HepG2 (cell line): ENCODE results near the gene GRID1. TPM values are rescaled to one million over a fixed set of nuclear protein-coding genes. Genes with fewer than 3 reads are reported as not detected.

Source experiments
- ATAC-seq: fragments of 200-7000 bp; cut with Tn5 transposase; 3 replicates; pipeline ENCODE4 v1.9.1; 2020; ENCODE audit warnings: mild to moderate bottlenecking, moderate library complexity
- BruUV-seq: library from RNA; stranded (reverse); fragments of 400-500 nt; replicated peaks from 2 replicates; lab custom pipeline; 2021; lab: Mats Ljungman, UMichigan
- CTCF ChIA-PET: fragments of 300-600 bp; formaldehyde crosslinking; extraction: SDS; loops from one replicate; lab custom pipeline; 2021; ENCODE audit warnings: low total read pairs, inconsistent platforms, low intra/inter-chr PET ratio; lab: Yijun Ruan, JAX
- POLR2A ChIA-PET: fragments of 350-600 bp; sonication (Branson Sonifier 250); formaldehyde crosslinking; loops from one replicate; lab custom pipeline; 2020; ENCODE audit warnings: antibody characterized with exemption, inconsistent platforms; lab: Yijun Ruan, JAX
- DNase-seq: peaks from one replicate; pipeline ENCODE4 v3.0.0-alpha.2; 2015; ENCODE audit warnings: low spot score
- FAIRE-seq: peaks from 3 replicates; lab custom pipeline; 2011; peaks lifted over from hg19 to GRCh38; lab: Jason Lieb, UNC
- H2AFZ ChIP-seq: one replicate; pipeline ENCODE4 v1.6.1; 2011; ENCODE audit warnings: low read length, inconsistent platforms
- H3K27ac ChIP-seq: fragments of 300-600 bp; 3 replicates; pipeline ENCODE4 v1.8.0; 2011; ENCODE audit warnings: mixed run types, mild to moderate bottlenecking, mixed read lengths, low read length, inconsistent platforms; ENCODE audit not compliant: insufficient read depth; ENCODE audit errors: extremely low read length
- H3K27me3 ChIP-seq, 2 experiments: fragments of 200-600 bp in 1 of 2; 2 replicates in 1 of 2; 3 replicates in 1 of 2; pipeline versions ENCODE4 v1.6.0 to v1.8.0; 2011; ENCODE audit warnings: low read length in 2 of 2, mild to moderate bottlenecking in 2 of 2, moderate library complexity in 2 of 2, inconsistent platforms in 1 of 2; ENCODE audit not compliant: insufficient read depth in 2 of 2, control insufficient read depth in 1 of 2
- H3K36me3 ChIP-seq, 2 experiments: fragments of 200-600 bp in 1 of 2; replicated peaks in 1 of 2; 2 replicates in 1 of 2; 3 replicates in 1 of 2; pipeline versions ENCODE4 v1.5.1 to v1.8.0; 2011; ENCODE audit warnings: low read length in 2 of 2, inconsistent platforms in 1 of 2; ENCODE audit not compliant: insufficient read depth in 2 of 2, control insufficient read depth in 1 of 2
- H3K4me1 ChIP-seq: 2 replicates; pipeline ENCODE4 v1.5.1; 2012; ENCODE audit warnings: low read length, inconsistent platforms; ENCODE audit not compliant: insufficient read depth
- H3K4me2 ChIP-seq: 2 replicates; pipeline ENCODE4 v1.6.0; 2011; ENCODE audit warnings: low read depth, low read length, inconsistent platforms
- H3K4me3 ChIP-seq, 3 experiments: fragments of 200-600 bp in 1 of 3; sonication (generic), shearing (Covaris generic) in 1 of 3; replicated peaks in 1 of 3; 2 replicates each; pipeline ENCODE4 v1.5.1; 2011 to 2016; ENCODE audit warnings: low read length in 3 of 3, inconsistent platforms in 2 of 3, low read depth in 2 of 3, mild to moderate bottlenecking in 2 of 3, control low read depth in 1 of 3, mixed read lengths in 1 of 3; ENCODE audit not compliant: insufficient read depth in 1 of 3
- H3K79me2 ChIP-seq: one replicate; pipeline ENCODE4 v1.6.1; 2011; ENCODE audit warnings: low read length, inconsistent platforms; ENCODE audit not compliant: insufficient read depth
- H3K9ac ChIP-seq: 2 replicates; pipeline ENCODE4 v1.6.0; 2011; ENCODE audit warnings: mild to moderate bottlenecking, low read depth, low read length, inconsistent platforms; ENCODE audit not compliant: insufficient read depth
- H3K9me3 ChIP-seq: 2 replicates; pipeline ENCODE4 v1.5.1; 2012; ENCODE audit warnings: mild to moderate bottlenecking, low read length
- H4K20me1 ChIP-seq: 2 replicates; pipeline ENCODE4 v1.6.0; 2011; ENCODE audit warnings: inconsistent platforms, mild to moderate bottlenecking, low read length, moderate library complexity; ENCODE audit not compliant: insufficient read depth
- ATAD3A ChIP-seq: sonication (generic); formaldehyde crosslinking; IDR thresholded peaks from 2 replicates; pipeline ENCODE4 v1.4.0; 2020; ENCODE audit warnings: missing genetic modification reagents
- ZBTB34 ChIP-seq: sonication (generic); formaldehyde crosslinking; IDR thresholded peaks from 2 replicates; pipeline ENCODE4 v1.8.0; 2022; ENCODE audit warnings: mild to moderate bottlenecking, missing genetic modification reagents
- ZBTB39 ChIP-seq: sonication (generic); formaldehyde crosslinking; IDR thresholded peaks from 2 replicates; pipeline ENCODE4 v1.5.0; 2020; ENCODE audit warnings: missing genetic modification reagents
- ZBTB40 ChIP-seq, 2 experiments: fragments of 450-650 bp in 1 of 2; sonication (generic) in 1 of 2; formaldehyde crosslinking in 1 of 2; IDR thresholded peaks; 2 replicates each; pipeline versions ENCODE4 v1.6.1 to v1.8.0; 2016 to 2022; ENCODE audit warnings: antibody characterized with exemption in 1 of 2, mild to moderate bottlenecking in 1 of 2, missing genetic modification reagents in 1 of 2
- ZNF770 ChIP-seq: sonication (generic); formaldehyde crosslinking; IDR thresholded peaks from 2 replicates; pipeline ENCODE4 v1.5.0; 2020; ENCODE audit warnings: mild to moderate bottlenecking, missing genetic modification reagents
- ZZZ3 ChIP-seq: sonication (generic); formaldehyde crosslinking; IDR thresholded peaks from 2 replicates; pipeline ENCODE4 v1.4.0; 2020; ENCODE audit warnings: missing genetic modification reagents, mild to moderate bottlenecking, borderline replicate concordance
- WGBS: methylation state at CpG from one replicate; pipeline ENCODE4 v1.1.6; 2017; ENCODE audit warnings: low lambda C conversion rate; 5-methylcytosine and 5-hydroxymethylcytosine counted together
- in situ Hi-C: cut with HindIII; loops from 2 replicates; pipeline ENCODE4 v1.10.0; 2017; ENCODE audit warnings: low pct_unique_long_range_greater_than_20kb; ENCODE audit not compliant: extremely low pct_ligation_motif_present
- intact Hi-C: fragments of 100-400 bp; cut with micrococcal nuclease; formaldehyde crosslinking; loops from one replicate; pipeline ENCODE4 v1.10.0; 2022; ENCODE audit not compliant: unreplicated experiment
- polyA plus RNA-seq, 8 experiments: library from polyadenylated mRNA; depleted of rRNA in 3 of 8; stranded (reverse) in 7 of 8; unstranded in 1 of 8; fragments of >200 nt; fragmentation: Illumina TruSeq in 4 of 8; extraction: Trizol in 4 of 8; gene quantifications; 2 replicates each; pipeline versions ENCODE4 v1.2.1 to v1.2.3, GENCODE V29; 2011 to 2016; ENCODE audit warnings: low read depth in 4 of 8, missing spikeins in 1 of 8, mixed read lengths in 1 of 8; ENCODE audit not compliant: insufficient read depth in 1 of 8
- total RNA-seq, 5 experiments: library from RNA; depleted of rRNA; stranded (reverse); fragments of >200 nt; fragmentation: Illumina TruSeq; extraction: Trizol; gene quantifications; 2 replicates each; pipeline ENCODE4 v1.2.3, GENCODE V29; 2016; ENCODE audit warnings: low read depth in 1 of 5

GRID1 gene
- total and polyA plus RNA-seq, 2 of the 13 experiments (the other 11 are each of a cell fraction or from before 2014, with no cell fraction given) = 0.05 TPM; not detected in 1

- H2AFZ ChIP-seq = no peak overlapping the region
- peaks cover 28% of the 10 kb centered on the region for H3K4me1 ChIP-seq
- H3K4me2 ChIP-seq = peak overlapping the region; percentile 90
- POLR2A ChIA-PET = interaction anchor here (0.6 to 4.7 kb wide), 8 partner anchors 10 to 140 kb away, joined by 3 to 79 read pairs (median 16); partner anchors contain the start of gene WAPL
- H3K4me3 ChIP-seq = peak overlapping the region; percentile 71 to 88 (median 80)
- H3K79me2 ChIP-seq = peaks cover 4% of the 10 kb centered on the region
- peak overlapping the region; percentile 74 for H3K27ac ChIP-seq
- FAIRE-seq (no peak), ATAC-seq (peak; percentile 3; the same call in 2 of the 3 replicates), DNase-seq (no peak)
- H4K20me1 ChIP-seq = no peaks in the 10 kb centered on the region
- CTCF ChIA-PET = no interaction called here
- BruUV-seq = no TSS peak
- WGBS = 1% methylated on average over 27 of the region's 27 CpGs
- H3K9me3 ChIP-seq = no peaks in the 10 kb centered on the region
- H3K27me3 ChIP-seq = 0 out of 5 replicates have a peak, but pooled peaks cover 0 to 4% of the 10 kb centered on the region in 2 experiments
- in situ Hi-C loops = loop anchor here (5.0 kb wide), 1 partner anchor 36 kb away; no protein-coding TSS in a partner anchor
- no peaks in the 10 kb centered on the region for H3K36me3 ChIP-seq
- intact Hi-C loops = loop anchor here (1.0 to 2.0 kb wide), 2 partner anchors 40 to 49 kb away; no protein-coding TSS in a partner anchor
- H3K9ac ChIP-seq = peak overlapping the region; percentile 90
- TF ChIP-seq ZZZ3 (CRISPR knock-in tag) (no peak), ZBTB39 (CRISPR knock-in tag) (no peak), ZBTB34 (CRISPR knock-in tag) (no peak), ZNF770 (CRISPR knock-in tag) (0 out of 2 replicates have a peak, but pooled peaks have one; percentile 16), ATAD3A (no peak), ZBTB40 (IDR thresholded peaks at IDR 0.05) (no peak), ZBTB40 (CRISPR knock-in tag; IDR thresholded peaks at IDR 0.05) (no peak; the same call in 1 of the 2 replicates)
Measured at GRCh38 chr10:86401588-86402282, 35.1 kb upstream of the GRID1 start.
